Thymus (tissue), 11 donors: ENCODE measurements around the gene CCDC167. TPM values are rescaled to one million over a fixed set of nuclear protein-coding genes. Genes with fewer than 3 reads are reported as not detected.
A peak's percentile ranks its signal among the peaks of the same experiment; 100 is the strongest.
"Not testable (repeated sequence)": the region's sequence is repeated elsewhere in the genome, so short reads cannot be mapped to it uniquely, and the experiment has no call there.

Experiments
- DNase-seq, 9 donors: peaks; one replicate each; pipeline ENCODE4 v3.0.0-alpha.2; 2013; ENCODE audit warnings: low spot score in 9 of 9, low read depth in 6 of 9, missing footprints in 1 of 9
- H3K27ac ChIP-seq, 2 donors: one replicate each; pipeline ENCODE4 v1.5.1; 2013; ENCODE audit warnings: control low read depth in 1 of 2, low read depth in 1 of 2, low read length in 1 of 2, mild to moderate bottlenecking in 1 of 2, moderate library complexity in 1 of 2
- H3K27me3 ChIP-seq, 2 donors: one replicate each; pipeline ENCODE4 v1.5.1; 2013; ENCODE audit warnings: low read length in 1 of 2; ENCODE audit not compliant: control insufficient read depth in 2 of 2, insufficient read depth in 1 of 2
- H3K36me3 ChIP-seq, 2 donors: one replicate each; pipeline ENCODE4 v1.5.1; 2013; ENCODE audit warnings: low read length in 1 of 2, mild to moderate bottlenecking in 1 of 2, moderate library complexity in 1 of 2; ENCODE audit not compliant: control insufficient read depth in 2 of 2, insufficient read depth in 2 of 2
- H3K4me1 ChIP-seq, 2 donors: one replicate each; pipeline ENCODE4 v1.5.1; 2013; ENCODE audit warnings: low read length in 2 of 2; ENCODE audit not compliant: control insufficient read depth in 2 of 2, insufficient read depth in 2 of 2
- H3K4me3 ChIP-seq, 2 donors: one replicate each; pipeline ENCODE4 v1.5.1; 2013; ENCODE audit warnings: low read length in 2 of 2, control low read depth in 1 of 2, mild to moderate bottlenecking in 1 of 2
- H3K9me3 ChIP-seq, 2 donors: one replicate each; pipeline ENCODE4 v1.5.1; 2013; ENCODE audit warnings: low read length in 1 of 2, mild to moderate bottlenecking in 1 of 2; ENCODE audit not compliant: control insufficient read depth in 2 of 2, insufficient read depth in 1 of 2
- WGBS: extraction: QIAGEN DNeasy Blood & Tissue Kit; methylation state at CpG from one replicate; pipeline ENCODE4 v1.1.7; 2013; 5-methylcytosine and 5-hydroxymethylcytosine counted together
- polyA plus RNA-seq: library from polyadenylated mRNA; stranded (reverse); fragments of 200-250 nt; gene quantifications from one replicate; pipeline ENCODE4 v1.2.3, GENCODE V29; 2013
- total RNA-seq: library from RNA; stranded (reverse); fragments of 120-200 nt; gene quantifications from one replicate; pipeline ENCODE4 v1.2.4, GENCODE V29; 2013
- donor health status: healthy.

The CCDC167 gene
- total and polyA plus RNA-seq, 2 donors: 54.9 to 122 TPM

GRCh38 chr6:37507690-37508421 lies 8.2 kb upstream of the CCDC167 start:
- H3K4me3 ChIP-seq: no peak overlapping the region
- 4% methylated on average over 4 of the region's 4 CpGs for WGBS
- peak overlapping the region; percentile 81 to 94 for H3K27ac ChIP-seq
- peaks cover 57 to 97% of the 10 kb centered on the region in 2 donors for H3K4me1 ChIP-seq
- H3K9me3 ChIP-seq: no peaks in the 10 kb centered on the region
- peaks cover 0 to 10% of the 10 kb centered on the region in 2 donors for H3K27me3 ChIP-seq
- no peaks in the 10 kb centered on the region for H3K36me3 ChIP-seq
- DNase-seq: peak in 5 of 9 donors; percentile 80 to 93 (median 85)

DNA sequence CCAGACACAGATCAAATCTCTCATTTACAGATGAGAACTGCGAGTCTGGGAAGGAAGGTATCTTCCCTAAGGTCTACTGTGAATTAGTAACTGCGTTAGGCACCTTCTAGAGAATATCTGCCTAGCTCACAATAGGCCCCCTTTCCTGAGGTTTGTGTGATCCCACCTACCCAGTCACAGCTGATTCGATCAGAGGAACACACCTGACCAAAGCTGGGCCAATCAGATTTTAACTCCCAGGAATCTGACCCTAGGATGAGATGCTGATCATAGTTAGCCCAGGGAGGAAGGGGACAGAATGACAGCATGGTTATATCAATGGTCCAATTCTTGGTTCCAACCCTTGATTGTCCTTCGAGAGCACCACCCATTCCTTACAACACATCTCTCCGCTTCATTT lies 7.4 kb upstream of the CCDC167 start:
- DNase-seq: no peak
- Histone ChIP-seq H3K4me1 (peaks cover 59 to 97% of the 10 kb centered on the region in 2 donors), H3K27ac (peak overlapping the region; percentile 49 to 50), H3K27me3 (peaks cover 0 to 2% of the 10 kb centered on the region in 2 donors), H3K36me3 (no peaks in the 10 kb centered on the region), H3K4me3 (no peak overlapping the region), H3K9me3 (no peaks in the 10 kb centered on the region)
- 96% methylated on average over 5 of the region's 5 CpGs for WGBS

- no peak for DNase-seq
- Histone ChIP-seq H3K4me1 (peaks cover 63 to 97% of the 10 kb centered on the region in 2 donors), H3K9me3 (no peaks in the 10 kb centered on the region), H3K27me3 (no peaks in the 10 kb centered on the region), H3K27ac (no peak overlapping the region), H3K4me3 (no peak overlapping the region), H3K36me3 (no peaks in the 10 kb centered on the region)
- over 99% methylated on average over 4 of the region's 4 CpGs for WGBS
Measured at GRCh38 chr6:37506479-37506878, 6.8 kb upstream of the CCDC167 start.

DNA sequence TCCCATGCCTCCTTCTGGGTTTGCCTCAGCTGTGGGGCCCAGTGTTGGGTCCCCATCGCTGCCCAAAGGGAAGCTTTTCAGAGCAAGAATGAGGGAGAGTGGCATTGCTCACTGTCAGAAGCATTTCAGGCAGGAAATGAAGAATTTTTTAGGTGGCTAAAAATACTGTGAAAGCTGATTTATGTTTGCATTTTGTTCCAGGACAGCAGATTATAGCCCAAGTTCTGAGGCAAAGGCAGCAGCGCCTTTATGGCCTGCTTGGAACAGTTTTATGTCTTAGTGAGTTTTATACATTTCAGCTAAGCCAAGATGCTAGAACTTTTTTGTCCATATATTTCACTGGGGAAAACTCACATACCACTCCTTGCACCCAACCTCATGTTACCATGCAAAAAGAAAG lies 4.3 kb upstream of the CCDC167 start:
- Histone ChIP-seq H3K9me3 (peaks cover 0 to 2% of the 10 kb centered on the region in 2 donors), H3K36me3 (no peaks in the 10 kb centered on the region), H3K4me1 (peaks cover 62 to 93% of the 10 kb centered on the region in 2 donors), H3K27ac (peak overlapping the region; percentile 94 to 98), H3K27me3 (no peaks in the 10 kb centered on the region), H3K4me3 (no peak overlapping the region)
- 58% methylated on average over 2 of the region's 2 CpGs for WGBS
- no peak for DNase-seq

GRCh38 chr6:37503309-37503965 lies 3.7 kb upstream of the CCDC167 start:
- Histone ChIP-seq H3K27ac (peak overlapping the region; percentile 94 to 98), H3K27me3 (no peaks in the 10 kb centered on the region), H3K36me3 (no peaks in the 10 kb centered on the region), H3K9me3 (peaks cover 0 to 2% of the 10 kb centered on the region in 2 donors), H3K4me1 (peaks cover 62 to 93% of the 10 kb centered on the region in 2 donors), H3K4me3 (no peak overlapping the region)
- WGBS: 60% methylated on average over 7 of the region's 7 CpGs
- no peak for DNase-seq

DNA sequence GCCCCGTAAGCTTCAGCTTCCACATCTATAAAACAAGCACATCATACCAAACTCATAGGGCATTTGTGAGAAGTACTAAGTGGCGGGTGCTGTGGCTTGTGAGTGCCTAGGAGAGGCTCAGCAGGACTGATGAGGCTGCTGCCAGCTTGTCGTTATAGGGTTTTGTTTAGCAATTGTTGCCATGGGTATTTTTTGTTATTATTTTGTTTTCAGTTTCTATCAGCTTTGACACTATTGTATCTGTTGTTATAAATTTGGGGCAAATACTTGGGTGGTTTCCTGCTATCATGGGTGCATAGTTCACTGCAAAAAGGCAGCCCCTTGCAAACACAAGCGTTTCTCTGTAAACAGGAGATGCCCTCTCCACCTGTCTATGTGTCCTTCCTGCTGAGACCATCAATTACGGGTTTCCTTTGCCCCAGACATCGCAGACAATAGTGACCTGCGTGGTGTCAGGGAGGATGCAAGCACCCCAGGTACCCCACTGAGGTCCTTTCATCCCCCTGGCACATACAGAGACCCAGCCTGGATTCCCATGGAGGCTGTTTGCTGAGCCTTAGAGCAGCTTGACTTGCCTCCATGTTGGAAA lies 3.1 kb upstream of the CCDC167 start:
- Histone ChIP-seq H3K36me3 (no peaks in the 10 kb centered on the region), H3K9me3 (peaks cover 0 to 2% of the 10 kb centered on the region in 2 donors), H3K27me3 (no peaks in the 10 kb centered on the region), H3K4me3 (no peak overlapping the region), H3K4me1 (peaks cover 60 to 93% of the 10 kb centered on the region in 2 donors), H3K27ac (peak overlapping the region; percentile 98)
- 61% methylated on average over 7 of the region's 7 CpGs for WGBS
- peak in 2 of 9 donors; percentile 57 to 66 for DNase-seq

GRCh38 chr6:37501632-37502491 lies 2.2 kb upstream of the CCDC167 start:
- no peaks in the 10 kb centered on the region for H3K36me3 ChIP-seq
- H3K9me3 ChIP-seq: peaks cover 0 to 2% of the 10 kb centered on the region in 2 donors
- no peaks in the 10 kb centered on the region for H3K27me3 ChIP-seq
- DNase-seq: peak in 5 of 9 donors; percentile 70 to 90 (median 76)
- H3K4me1 ChIP-seq: peaks cover 57 to 89% of the 10 kb centered on the region in 2 donors
- no peak overlapping the region for H3K4me3 ChIP-seq
- 43% methylated on average over 10 of the region's 10 CpGs for WGBS
- H3K27ac ChIP-seq: peak overlapping the region; percentile 98

DNA sequence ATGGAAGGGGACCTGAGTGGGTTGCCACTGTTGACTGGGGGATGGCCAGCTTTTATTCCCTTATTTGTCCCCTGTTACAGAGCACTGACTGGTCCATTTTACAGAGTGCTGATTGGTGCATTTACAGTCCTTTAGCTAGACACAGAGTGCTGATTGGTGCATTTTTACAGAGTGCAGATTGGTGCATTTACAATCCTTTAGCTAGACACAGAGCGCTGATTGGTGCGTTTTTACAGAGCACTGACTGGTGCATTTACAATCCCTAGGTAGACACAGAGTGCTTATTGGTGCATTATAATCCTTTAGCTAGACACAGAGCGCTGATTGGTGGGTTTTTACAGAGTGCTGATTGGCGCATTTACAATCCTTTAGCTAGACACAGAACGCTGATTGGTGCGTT lies 1.2 kb upstream of the CCDC167 start:
- DNase-seq, H3K36me3 ChIP-seq, H3K9me3 ChIP-seq, H3K4me3 ChIP-seq, H3K27me3 ChIP-seq: not testable (repeated sequence)
- Histone ChIP-seq H3K4me1 (peaks cover 57 to 80% of the 10 kb centered on the region in 2 donors), H3K27ac (peak overlapping the region in 1 of 2 donors; percentile 98)
- 98% methylated on average over 6 of the region's 6 CpGs for WGBS
